Measurements from ENCODE around the gene PDE2A. TPM values are rescaled to one million over a fixed set of nuclear protein-coding genes. Genes with fewer than 3 reads are reported as not detected.

PDE2A gene
- total RNA-seq, 1 experiment from 2014 or later, result 0.26 TPM

GRCh38 chr11:72649215-72649976, 24.8 kb downstream of the PDE2A start:
- DNase-seq (ENCODE audit: low read depth, low spot score), result no peak
- in situ Hi-C loops (cut with HindIII; ENCODE audit: low pct_unique_long_range_greater_than_20kb, low sequenced_read_pairs), result no loop called here

DNA sequence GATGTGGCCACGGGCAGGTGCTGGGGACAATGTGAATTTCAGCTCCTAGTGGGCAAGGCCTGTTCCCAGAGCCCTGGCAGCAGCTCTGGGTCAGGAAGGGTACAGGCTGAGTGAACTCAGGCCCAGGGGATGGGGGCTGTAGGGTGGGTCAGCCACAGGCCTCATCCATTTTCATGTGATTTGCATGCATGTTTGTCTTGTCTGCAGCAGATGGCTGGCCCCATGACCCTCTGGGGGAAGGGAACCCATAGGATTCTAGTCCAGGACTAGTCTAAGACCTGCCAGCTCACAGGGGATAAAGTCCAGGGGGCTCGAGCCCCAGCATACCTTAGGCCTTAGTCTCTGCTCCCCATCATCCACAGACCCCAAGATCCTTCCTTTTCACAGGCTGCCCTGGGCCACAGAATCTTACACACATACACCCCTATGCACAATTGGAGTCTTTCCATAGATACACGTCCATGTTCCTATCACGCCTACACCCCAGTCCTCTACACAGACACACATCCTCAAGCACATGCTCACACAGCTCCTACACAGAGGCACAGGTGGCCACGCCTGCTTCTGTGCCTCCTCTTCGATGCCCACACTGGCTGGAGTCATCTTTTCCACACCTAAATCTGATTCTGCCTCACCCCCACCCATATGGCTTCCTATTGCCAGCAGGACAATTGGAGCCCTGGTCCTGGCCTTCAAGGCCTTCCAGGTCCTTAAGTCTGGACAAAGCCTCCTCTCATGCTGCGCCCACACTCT, 25.7 kb downstream of the PDE2A start:
- in situ Hi-C loops (cut with HindIII; ENCODE audit: low pct_unique_long_range_greater_than_20kb, low sequenced_read_pairs), result no loop called here
- DNase-seq (ENCODE audit: low read depth, low spot score), result no peak

DNA sequence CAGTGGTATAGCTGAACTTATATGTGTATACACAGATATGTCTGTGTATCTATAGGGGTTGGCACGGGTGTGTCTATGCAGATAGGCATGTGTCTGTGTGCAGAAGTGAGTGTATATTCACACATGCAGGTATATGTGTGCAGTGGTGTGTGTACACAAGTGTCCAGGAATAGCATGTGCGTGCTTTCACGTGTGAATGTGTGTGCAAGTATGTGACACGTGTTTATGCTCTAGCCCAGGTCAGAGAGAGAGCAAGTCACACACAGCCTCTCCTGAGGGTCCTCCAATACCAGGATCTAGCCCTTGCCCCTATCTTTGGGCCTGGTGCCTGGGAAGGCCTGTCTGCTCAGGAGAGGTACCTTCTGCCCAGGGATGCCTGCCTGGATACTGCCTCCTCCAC, 26.3 kb downstream of the PDE2A start:
- in situ Hi-C loops (cut with HindIII; ENCODE audit: low pct_unique_long_range_greater_than_20kb, low sequenced_read_pairs), result no loop called here
- no peak for DNase-seq (ENCODE audit: low read depth, low spot score)

GRCh38 chr11:72646472-72646871, 27.8 kb downstream of the PDE2A start:
- in situ Hi-C loops (cut with HindIII; ENCODE audit: low pct_unique_long_range_greater_than_20kb, low sequenced_read_pairs), result no loop called here
- DNase-seq (ENCODE audit: low read depth, low spot score), result no peak

DNA sequence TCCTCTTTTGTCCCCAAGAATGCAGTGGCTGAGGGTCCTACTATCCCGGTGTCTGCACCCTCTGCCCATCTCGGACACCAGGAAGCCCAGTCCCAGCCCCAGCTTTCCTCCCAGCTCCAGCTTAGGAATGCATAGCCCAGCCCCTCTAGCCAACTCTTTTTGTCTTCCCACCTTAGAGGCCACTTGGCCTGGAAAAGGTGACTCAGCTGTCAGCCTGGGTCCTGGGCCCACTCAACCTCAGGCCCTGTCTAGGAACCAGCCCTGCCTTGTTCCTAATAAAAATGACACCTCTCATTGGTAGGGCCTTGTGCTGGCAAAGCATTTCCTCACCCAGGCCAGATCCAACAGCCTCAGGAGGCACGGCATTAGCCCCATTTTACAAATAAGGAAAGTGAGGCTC, 28.2 kb downstream of the PDE2A start:
- in situ Hi-C loops (cut with HindIII; ENCODE audit: low pct_unique_long_range_greater_than_20kb, low sequenced_read_pairs), result no loop called here
- DNase-seq (ENCODE audit: low read depth, low spot score), result no peak

GRCh38 chr11:72643547-72643946, 30.7 kb downstream of the PDE2A start:
- no peak for DNase-seq (ENCODE audit: low read depth, low spot score)
- in situ Hi-C loops (cut with HindIII; ENCODE audit: low pct_unique_long_range_greater_than_20kb, low sequenced_read_pairs), result no loop called here

DNA sequence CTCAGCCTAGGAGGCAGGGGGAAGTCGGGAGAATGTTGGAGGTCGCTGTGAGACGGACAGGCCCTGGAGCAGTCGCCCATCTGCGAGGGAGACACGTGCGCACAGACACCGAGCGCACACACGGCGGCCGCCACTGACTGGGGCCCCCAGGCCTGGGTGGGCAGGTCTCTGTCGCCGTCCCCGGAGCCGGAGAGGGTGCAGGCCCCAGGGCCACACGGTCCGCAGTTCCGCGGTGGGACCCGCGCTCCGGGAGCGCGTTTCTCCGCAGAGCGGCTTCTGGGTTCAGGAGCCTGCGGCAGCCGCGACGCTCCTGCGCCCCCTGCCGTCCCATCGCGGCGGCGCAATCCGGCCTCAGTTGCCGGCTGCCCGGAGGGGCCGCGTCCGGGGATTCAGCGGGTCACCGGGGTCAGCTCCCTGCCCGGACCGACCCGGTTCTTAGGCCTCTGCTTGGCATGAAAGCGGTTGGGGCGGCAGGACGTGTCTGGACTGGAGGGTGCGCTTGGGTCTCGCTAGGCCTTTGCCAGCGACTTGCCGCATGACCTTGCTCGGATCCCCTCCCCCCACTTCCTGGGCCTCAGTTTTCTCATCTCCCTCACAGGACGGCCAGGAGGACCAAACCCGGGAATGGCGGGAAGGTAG, 31.2 kb downstream of the PDE2A start:
- peak; percentile 63 for DNase-seq (ENCODE audit: low read depth, low spot score)
- in situ Hi-C loops (cut with HindIII; ENCODE audit: low pct_unique_long_range_greater_than_20kb, low sequenced_read_pairs), result no loop called here

DNA sequence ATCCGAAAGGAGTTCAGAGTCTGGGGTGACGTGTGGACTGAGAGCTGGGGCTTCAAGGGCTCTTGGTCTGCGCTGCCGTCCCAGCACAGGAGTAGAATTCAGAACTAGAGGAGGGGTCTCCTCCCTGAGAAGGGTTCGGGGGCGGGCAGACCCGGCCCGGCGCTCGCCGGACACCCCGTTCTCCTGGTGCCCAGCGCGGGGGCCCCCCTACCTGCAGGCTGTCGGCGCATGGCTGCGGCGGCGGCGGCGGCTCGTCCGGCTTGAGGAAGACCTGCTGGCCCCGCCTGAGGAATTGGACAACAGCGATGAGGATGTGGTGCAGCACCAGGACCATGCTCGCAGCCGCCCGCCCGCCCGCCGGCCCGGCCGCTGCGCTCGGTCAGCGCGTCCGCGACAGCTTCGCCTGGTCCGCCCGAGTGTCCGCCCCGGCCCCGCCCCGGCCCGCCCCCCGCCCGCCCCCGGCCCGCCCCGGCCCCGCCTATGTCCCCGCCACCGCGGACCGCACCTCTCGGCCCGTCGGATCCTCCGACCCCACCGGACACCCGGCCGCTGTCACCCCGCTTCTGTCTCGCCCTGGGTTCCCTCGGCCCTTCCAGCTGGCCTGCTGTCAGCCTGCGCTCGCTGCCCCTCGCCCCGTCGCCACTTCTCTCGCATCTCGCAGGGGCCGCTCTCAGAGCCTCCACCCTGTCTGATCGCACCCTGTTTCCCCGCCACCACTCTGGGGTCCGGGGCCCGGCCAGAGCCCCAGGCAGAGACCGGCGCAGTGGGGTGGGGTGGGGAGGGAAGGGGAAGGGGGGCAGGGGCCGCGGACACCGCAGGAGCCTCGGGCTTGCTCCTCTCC, 32.0 kb downstream of the PDE2A start:
- in situ Hi-C loops (cut with HindIII; ENCODE audit: low pct_unique_long_range_greater_than_20kb, low sequenced_read_pairs), result no loop called here
- DNase-seq (ENCODE audit: low read depth, low spot score), result peak; percentile 37

GRCh38 chr11:72641522-72642042, 32.6 kb downstream of the PDE2A start:
- no peak for DNase-seq (ENCODE audit: low read depth, low spot score)
- in situ Hi-C loops (cut with HindIII; ENCODE audit: low pct_unique_long_range_greater_than_20kb, low sequenced_read_pairs), result no loop called here

DNA sequence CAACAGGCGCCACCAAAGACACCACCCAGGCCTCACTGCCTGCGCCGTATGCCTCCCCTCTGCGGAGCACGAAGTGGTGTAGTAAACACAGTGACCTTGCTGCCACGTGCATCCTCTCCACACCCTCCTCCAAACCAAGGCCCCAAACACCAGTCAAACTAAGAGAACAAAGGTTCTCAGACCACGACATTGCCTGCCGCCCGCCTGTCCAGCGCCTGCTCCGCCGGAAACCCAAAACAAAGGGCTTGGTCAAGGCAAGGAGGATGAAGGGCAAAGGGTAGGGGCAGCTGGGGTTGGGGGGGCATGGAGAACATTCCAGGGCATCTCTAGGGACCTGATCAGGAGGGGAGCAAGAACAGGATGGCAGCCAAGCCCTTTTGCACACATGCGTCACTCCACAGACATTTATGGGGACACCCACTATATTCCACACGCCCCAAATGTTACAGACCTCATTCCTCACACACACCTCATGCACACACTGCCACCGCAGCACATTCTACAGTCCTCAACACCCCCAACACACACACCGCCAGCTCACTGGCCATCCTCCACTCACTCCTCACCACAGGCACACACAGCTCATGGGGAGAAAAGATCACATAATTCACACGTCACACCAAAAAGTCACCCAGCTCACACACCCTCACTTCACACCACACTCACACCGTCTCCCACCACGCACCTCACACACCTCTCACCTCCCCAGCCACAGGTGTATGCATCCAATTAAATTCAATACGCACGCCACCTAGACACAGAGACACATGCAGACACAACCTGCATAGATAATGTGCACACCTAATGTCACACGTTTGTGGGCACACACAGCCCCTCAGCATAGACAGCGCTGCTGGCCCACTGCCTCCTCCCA, 34.5 kb downstream of the PDE2A start:
- in situ Hi-C loops (cut with HindIII; ENCODE audit: low pct_unique_long_range_greater_than_20kb, low sequenced_read_pairs), result no loop called here
- DNase-seq (ENCODE audit: low read depth, low spot score), result no peak

DNA sequence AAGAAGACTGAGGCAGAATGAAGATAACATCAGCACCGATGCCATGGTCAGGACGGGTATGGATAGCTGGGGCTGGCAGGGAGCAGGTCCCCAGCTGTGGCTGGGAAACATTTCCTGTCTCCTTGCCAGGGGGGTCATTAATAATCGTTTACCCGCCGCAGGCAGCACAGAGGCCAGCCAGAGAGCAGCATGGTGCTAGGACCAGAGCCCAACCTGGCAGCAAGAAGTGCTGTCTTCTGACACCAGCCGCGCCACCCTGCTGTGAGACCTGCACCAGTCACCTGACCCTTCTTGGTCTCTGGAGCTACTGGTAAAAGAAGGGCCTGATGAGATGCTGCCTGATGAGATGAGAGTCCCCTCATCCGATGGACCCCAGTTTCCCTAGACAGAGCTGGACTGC, 36.3 kb downstream of the PDE2A start:
- in situ Hi-C loops (cut with HindIII; ENCODE audit: low pct_unique_long_range_greater_than_20kb, low sequenced_read_pairs), result no loop called here
- no peak for DNase-seq (ENCODE audit: low read depth, low spot score)

GRCh38 chr11:72637198-72637597, 37.0 kb downstream of the PDE2A start:
- no peak for DNase-seq (ENCODE audit: low read depth, low spot score)
- in situ Hi-C loops (cut with HindIII; ENCODE audit: low pct_unique_long_range_greater_than_20kb, low sequenced_read_pairs), result no loop called here

DNA sequence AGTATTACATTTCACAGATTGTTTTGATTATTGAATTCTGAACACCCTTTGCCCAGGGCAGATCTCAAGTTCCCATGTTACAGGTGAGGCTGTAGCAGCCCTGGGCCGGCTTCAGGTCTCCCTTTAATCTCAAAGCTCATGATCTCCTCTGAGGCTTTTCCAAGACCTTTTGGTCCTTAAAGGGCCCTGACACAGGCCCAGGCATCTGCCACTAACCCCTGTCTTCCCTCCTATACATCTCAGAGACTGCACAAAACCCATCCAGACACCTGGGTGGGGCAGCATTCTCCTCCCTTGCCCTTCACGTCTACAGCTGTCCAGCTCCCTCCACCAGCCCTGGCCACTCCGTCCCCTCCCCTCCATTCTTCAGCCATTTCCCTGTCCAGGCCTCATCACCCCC, 37.8 kb downstream of the PDE2A start:
- in situ Hi-C loops (cut with HindIII; ENCODE audit: low pct_unique_long_range_greater_than_20kb, low sequenced_read_pairs), result no loop called here
- DNase-seq (ENCODE audit: low read depth, low spot score), result no peak

DNA sequence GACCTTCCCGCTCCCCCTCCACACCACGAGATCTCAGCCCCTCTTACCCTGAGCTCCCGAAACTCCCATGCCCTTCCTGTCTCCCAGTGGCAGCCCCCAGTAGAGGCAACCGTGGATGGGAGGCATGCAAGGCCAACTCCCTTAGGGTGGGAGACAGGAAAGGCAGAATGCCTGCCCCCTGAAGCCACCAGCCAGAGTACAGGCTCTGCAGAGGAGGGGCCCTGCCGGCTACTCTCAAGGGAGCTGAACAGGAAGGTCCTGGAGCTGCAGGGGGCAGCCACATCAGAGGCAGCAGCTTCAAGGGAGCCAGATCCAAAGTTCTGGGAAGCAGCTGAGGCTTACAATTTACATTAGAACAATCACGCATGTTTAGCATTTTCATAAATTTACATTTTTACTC, 38.3 kb downstream of the PDE2A start:
- no peak for DNase-seq (ENCODE audit: low read depth, low spot score)
- in situ Hi-C loops (cut with HindIII; ENCODE audit: low pct_unique_long_range_greater_than_20kb, low sequenced_read_pairs), result no loop called here

- in situ Hi-C loops (cut with HindIII; ENCODE audit: low pct_unique_long_range_greater_than_20kb, low sequenced_read_pairs), result no loop called here
- DNase-seq (ENCODE audit: low read depth, low spot score), result no peak
Observed at GRCh38 chr11:72635309-72635915, 38.8 kb downstream of the PDE2A start.

- DNase-seq (ENCODE audit: low read depth, low spot score), result no peak
- in situ Hi-C loops (cut with HindIII; ENCODE audit: low pct_unique_long_range_greater_than_20kb, low sequenced_read_pairs), result no loop called here
Observed at GRCh38 chr11:72634472-72635095, 39.6 kb downstream of the PDE2A start.
